Prostate gland (tissue), 2 donors: ENCODE measurements around the gene AFMID.

ENCODE experiments used
- CTCF ChIP-seq, 4 experiments: fragments of 200-600 bp in 2 of 4; fragments of 450-650 bp in 2 of 4; sonication (generic) in 2 of 4; IDR thresholded peaks; 1 replicate in 3 of 4; 2 replicates in 1 of 4; pipeline ENCODE4 v1.5.1; 2016 to 2019; ENCODE audit warnings: antibody characterized with exemption in 4 of 4, mild to moderate bottlenecking in 2 of 4, moderate library complexity in 2 of 4
- POLR2A ChIP-seq: fragments of 450-650 bp; IDR thresholded peaks from one replicate; pipeline ENCODE4 v1.6.1; 2016; ENCODE audit warnings: antibody characterized with exemption, mild to moderate bottlenecking
- POLR2AphosphoS5 ChIP-seq: sonication (generic); formaldehyde crosslinking; IDR thresholded peaks from one replicate; pipeline ENCODE4 v1.6.1; 2017; ENCODE audit warnings: antibody characterized with exemption

GRCh38 chr17:78200451-78200850 lies 13.3 kb downstream of the AFMID start:
- TF ChIP-seq CTCF (IDR thresholded peaks at IDR 0.05) = no peak
- no peak for TF ChIP-seq POLR2A
- TF ChIP-seq POLR2AphosphoS5 = no peak
